Body of pancreas (tissue), 4 donors: ENCODE measurements around the gene OPA3.

Source experiments
- POLR2A ChIP-seq, 3 donors: fragments of 450-650 bp; IDR thresholded peaks; one replicate each; pipeline ENCODE4 v1.6.1; 2016; ENCODE audit warnings: antibody characterized with exemption in 3 of 3, mild to moderate bottlenecking in 2 of 3
- TF ChIP-seq, protein P1 (sequence below), 7 experiments: fragments of 450-650 bp in 4 of 7; fragments of 200-600 bp in 3 of 7; sonication (generic) in 3 of 7; IDR thresholded peaks; one replicate each; pipeline ENCODE4 v1.5.1; 2016 to 2019; ENCODE audit warnings: antibody characterized with exemption in 7 of 7

DNA sequence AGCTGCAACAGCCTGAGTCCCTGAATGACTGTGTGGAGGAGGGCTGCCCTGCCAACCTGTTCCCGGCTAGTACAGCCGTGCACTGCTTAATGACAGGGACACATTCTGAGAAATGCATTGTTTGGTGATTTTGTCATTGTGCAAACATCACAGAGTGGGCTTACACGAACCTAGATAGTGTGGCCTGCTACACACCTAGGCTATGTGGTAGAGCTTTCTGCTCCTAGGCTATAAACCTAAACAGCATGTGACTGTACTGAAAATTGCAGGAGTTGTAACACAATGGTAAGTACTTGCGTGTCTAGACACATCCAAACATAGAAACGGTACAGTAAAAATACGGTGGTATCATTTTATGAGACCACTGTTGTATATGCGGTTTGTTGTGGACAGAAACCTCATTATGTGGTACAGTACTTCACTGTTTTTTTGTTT, 42.4 kb downstream of the OPA3 start:
- no peak for TF ChIP-seq POLR2A (IDR thresholded peaks at IDR 0.05)
- TF ChIP-seq, protein P1, sequence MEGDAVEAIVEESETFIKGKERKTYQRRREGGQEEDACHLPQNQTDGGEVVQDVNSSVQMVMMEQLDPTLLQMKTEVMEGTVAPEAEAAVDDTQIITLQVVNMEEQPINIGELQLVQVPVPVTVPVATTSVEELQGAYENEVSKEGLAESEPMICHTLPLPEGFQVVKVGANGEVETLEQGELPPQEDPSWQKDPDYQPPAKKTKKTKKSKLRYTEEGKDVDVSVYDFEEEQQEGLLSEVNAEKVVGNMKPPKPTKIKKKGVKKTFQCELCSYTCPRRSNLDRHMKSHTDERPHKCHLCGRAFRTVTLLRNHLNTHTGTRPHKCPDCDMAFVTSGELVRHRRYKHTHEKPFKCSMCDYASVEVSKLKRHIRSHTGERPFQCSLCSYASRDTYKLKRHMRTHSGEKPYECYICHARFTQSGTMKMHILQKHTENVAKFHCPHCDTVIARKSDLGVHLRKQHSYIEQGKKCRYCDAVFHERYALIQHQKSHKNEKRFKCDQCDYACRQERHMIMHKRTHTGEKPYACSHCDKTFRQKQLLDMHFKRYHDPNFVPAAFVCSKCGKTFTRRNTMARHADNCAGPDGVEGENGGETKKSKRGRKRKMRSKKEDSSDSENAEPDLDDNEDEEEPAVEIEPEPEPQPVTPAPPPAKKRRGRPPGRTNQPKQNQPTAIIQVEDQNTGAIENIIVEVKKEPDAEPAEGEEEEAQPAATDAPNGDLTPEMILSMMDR (IDR thresholded peaks at IDR 0.05), result no peak
